ENCODE results near the gene NDUFA6. TPM values are rescaled to one million over a fixed set of nuclear protein-coding genes. Genes with fewer than 3 reads are reported as not detected.

The NDUFA6 gene
- total RNA-seq, 4 donors from 2014 or later = 51.0 to 81.0 (median 64.9) TPM

GRCh38 chr22:42050641-42051180 lies 39.9 kb downstream of the NDUFA6 start:
- no peak for TF ChIP-seq CTCF (IDR thresholded peaks at IDR 0.05; ENCODE audit: low read depth)

- no peak for TF ChIP-seq CTCF (IDR thresholded peaks at IDR 0.05; ENCODE audit: low read depth)
Measured at GRCh38 chr22:42041784-42042183, 48.8 kb downstream of the NDUFA6 start.

GRCh38 chr22:42039271-42039670 lies 51.3 kb downstream of the NDUFA6 start:
- TF ChIP-seq CTCF (IDR thresholded peaks at IDR 0.05; ENCODE audit: low read depth) = no peak

Small RNAs within 50 kb of the gene (small RNA-seq; reads per million reads assigned to genes)
- not detected for gene SNORD13P1

Other genes with a start within 250 kb of the NDUFA6 start
- not detected for gene SHISA8, start 175.7 kb downstream of the NDUFA6 start, total RNA-seq
- not detected for gene TNFRSF13C, start 164.0 kb downstream of the NDUFA6 start, total RNA-seq
- gene CENPM, start 143.6 kb downstream of the NDUFA6 start, total RNA-seq = 1 to 10 TPM in 2 of 4 donors, not detected in 2; 2.4 to 3.2 TPM
- gene SEPTIN3, start 121.3 kb downstream of the NDUFA6 start, total RNA-seq = under 1 TPM in 3 of 4 donors, not detected in 1; 0.19 to 0.51 (median 0.22) TPM
- 1 to 10 TPM; 1.1 to 1.5 (median 1.3) TPM for gene WBP2NL, start 92.0 kb downstream of the NDUFA6 start, total RNA-seq
- 10 to 100 TPM; 16.2 to 56.1 (median 31.1) TPM for gene NAGA, start 20.0 kb downstream of the NDUFA6 start, total RNA-seq
- 10 to 100 TPM in 3 of 4 donors, 1 to 10 TPM in 1; 7.5 to 15.4 (median 12.9) TPM for gene PHETA2, start 16.5 kb downstream of the NDUFA6 start, total RNA-seq
- 10 to 100 TPM in 3 of 4 donors, 1 to 10 TPM in 1; 9.3 to 12.7 (median 11.7) TPM for gene SMDT1, start 11.1 kb downstream of the NDUFA6 start, total RNA-seq
- 1 to 10 TPM in 1 of 4 donors, under 1 TPM in 1, not detected in 2; 0.51 to 3.0 TPM for gene CYP2D6, start 40.0 kb upstream of the NDUFA6 start, total RNA-seq
- gene TCF20, start 179.9 kb upstream of the NDUFA6 start, total RNA-seq = 10 to 100 TPM; 17.8 to 25.6 (median 22.4) TPM